HG02970 (cell line): ENCODE data around the gene KCNG2.

ENCODE experiments used
- ATAC-seq: cut with Tn5 transposase; IDR thresholded peaks from one replicate; pipeline ENCODE4 v1.9.1; 2021; ENCODE audit warnings: mild to moderate bottlenecking, moderate library complexity, moderate number of reproducible peaks; ENCODE audit not compliant: unreplicated experiment, low FRiP score

Gene KCNG2

DNA sequence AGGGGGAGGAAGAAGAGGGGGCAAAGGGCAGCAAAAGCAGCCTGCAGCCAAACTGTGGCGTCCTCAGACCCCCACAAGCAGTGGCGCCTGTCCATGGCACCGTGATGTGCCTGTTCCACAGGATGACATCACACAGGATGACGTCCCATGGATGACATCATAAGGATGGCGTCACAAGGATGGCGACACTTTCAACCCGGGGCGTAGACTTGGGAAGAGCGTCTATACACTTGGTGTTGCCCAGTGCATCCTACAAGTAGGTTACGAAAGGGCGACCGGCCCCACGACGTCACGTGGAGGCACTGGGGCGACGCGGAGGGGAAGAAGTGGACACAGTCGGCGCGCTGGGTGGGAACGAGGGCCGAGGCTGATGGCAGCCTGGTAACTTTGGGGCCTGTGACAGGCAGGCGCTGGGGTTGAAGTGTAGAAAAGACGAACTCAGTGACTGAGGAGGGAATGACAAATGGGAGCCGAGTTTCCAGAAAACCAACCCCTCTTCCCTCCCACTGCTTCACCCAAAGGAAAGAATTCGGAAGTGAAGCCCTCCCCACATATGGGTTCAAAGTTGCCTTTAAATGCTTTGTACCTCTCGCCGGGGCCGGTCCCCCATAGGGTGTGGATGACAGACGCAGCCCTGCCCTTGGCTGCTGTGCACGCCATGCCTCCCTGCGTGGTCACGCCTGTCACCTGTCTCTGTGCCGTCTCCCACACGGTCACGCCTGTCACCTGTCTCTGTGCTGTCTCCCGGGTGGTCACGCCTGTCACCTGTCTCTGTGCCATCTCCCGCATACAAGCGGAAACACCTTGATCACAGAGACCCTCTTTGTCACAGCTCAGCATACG, 13.4 kb upstream of the KCNG2 start:
- no peak for ATAC-seq

DNA sequence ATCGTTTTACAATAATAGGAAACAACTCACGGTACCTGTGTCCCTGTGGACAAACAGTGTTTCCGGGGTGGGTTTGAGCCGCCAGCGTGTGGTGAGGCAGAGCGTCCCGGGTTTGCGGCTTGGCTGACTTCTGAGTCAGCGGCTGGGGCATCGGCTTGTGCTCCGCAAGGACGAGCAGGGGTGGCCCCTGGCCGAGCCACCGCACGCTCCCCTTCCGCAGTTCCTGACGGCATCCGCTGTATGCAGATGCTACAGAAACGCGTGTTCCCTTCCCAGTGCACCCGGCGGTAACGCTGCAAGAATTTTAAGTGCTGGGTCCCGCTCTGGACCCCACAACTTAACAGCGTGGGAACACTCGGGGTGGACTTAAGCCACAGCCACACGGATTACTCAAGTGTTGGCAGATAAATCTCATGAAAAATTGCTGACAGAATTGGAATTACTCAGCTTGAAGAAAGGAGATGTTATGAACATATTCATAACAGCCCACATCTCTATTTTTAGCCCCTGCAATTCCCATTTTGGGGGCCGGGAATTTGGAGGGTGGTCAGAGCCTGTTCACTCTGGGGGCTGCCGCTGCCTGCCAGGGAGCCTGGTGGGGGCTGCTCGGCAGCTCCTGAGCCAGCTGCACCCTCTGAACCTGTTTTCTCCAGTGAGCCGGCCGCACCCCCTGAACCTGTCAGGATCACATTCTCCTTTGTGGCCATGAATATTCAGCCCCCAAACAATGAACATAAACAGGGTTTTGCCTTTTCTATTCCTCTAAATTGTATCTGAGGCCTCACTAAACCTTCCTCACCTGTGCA, 12.6 kb upstream of the KCNG2 start:
- no peak for ATAC-seq

GRCh38 chr18:79785831-79786230, 11.9 kb upstream of the KCNG2 start:
- ATAC-seq, result no peak

- ATAC-seq, result no peak
These were observed 11.4 kb upstream of the KCNG2 start for GRCh38 chr18:79786304-79786703.

- no peak for ATAC-seq
These were observed 10.8 kb upstream of the KCNG2 start for GRCh38 chr18:79786786-79787526.

DNA sequence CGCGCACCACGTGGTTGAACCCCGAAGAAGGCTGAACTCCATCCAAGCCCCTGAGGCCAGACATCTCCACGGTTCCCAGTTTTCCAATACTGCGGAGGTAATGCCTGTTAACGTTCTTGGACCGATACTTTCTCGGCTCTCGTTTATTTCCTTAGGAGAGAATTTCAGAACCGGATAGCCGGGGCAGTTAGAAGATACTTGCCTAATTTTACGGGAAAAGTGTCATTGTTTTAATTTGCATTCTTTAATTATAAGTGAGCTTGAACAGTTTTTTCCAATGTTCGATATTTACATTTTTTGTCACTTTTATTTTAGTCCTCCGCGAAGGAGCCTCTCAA, 10.2 kb upstream of the KCNG2 start:
- ATAC-seq, result no peak

- no peak for ATAC-seq
These were observed 9.6 kb upstream of the KCNG2 start for GRCh38 chr18:79787865-79788733.

DNA sequence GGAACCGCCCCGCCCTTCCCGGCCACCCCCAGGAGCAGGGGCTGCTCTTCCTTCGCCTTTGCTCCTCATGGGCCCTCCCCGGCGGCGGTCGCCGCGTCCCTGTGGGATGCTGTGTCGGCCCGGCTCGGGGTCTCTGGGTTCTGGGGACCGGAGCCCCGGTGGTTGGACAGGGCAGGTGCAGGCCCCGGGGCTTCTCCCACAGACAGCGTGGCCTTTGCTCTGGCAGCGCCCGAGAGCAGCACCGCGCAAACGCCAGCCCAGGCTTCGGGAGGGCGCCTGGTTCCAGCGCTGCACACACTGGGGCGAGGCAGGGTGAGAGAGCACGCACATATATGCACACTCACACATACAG, 9.0 kb upstream of the KCNG2 start:
- ATAC-seq, result no peak

GRCh38 chr18:79789091-79789891, 8.4 kb upstream of the KCNG2 start:
- no peak for ATAC-seq

DNA sequence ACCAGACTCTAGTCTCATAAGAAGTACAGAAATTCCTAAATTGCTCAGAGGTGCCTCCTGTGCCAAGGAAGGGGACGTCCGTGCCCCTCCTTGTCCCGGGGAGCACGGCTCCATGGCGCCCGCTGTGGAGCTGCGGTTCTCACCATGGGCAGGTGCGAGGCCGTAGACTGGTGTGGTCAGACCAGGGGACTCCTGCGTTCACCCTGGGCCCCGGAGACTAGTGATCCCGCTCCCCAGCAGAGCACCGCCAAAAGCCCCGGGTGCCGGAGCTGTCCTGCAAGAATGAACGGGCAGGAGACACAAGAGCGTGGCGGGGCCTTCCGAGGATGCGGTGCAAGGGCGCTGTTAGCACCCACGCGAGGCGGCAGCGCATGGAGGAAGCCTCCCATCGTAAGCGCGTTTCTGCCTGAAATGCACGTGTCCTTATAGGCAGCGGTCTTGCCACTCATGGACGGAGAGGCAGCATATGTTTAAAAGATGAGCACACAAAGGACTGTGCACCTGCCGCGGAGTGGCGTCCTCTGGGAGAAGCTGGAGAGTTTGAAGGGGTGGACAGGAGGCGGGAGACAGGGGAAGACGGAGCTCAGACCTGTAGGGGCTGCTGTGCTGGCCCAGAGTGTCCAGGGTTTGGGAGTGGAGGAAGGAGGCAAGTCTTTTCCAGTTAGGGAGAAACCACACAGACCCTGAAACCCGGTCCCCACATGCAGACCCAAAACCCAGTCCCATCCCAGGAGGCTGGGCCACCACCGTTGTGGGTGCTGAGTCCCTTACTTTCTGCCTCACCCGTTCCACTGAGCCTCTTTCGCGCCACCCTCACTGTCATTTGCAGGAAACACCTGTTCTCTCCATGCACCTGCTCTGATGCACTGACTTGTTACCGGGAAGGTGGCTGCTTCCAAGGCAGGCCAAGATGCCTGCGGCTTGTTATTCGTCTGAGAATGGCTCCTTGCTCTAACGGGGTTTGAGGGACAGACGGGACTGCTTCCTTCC, 7.5 kb upstream of the KCNG2 start:
- ATAC-seq, result no peak

DNA sequence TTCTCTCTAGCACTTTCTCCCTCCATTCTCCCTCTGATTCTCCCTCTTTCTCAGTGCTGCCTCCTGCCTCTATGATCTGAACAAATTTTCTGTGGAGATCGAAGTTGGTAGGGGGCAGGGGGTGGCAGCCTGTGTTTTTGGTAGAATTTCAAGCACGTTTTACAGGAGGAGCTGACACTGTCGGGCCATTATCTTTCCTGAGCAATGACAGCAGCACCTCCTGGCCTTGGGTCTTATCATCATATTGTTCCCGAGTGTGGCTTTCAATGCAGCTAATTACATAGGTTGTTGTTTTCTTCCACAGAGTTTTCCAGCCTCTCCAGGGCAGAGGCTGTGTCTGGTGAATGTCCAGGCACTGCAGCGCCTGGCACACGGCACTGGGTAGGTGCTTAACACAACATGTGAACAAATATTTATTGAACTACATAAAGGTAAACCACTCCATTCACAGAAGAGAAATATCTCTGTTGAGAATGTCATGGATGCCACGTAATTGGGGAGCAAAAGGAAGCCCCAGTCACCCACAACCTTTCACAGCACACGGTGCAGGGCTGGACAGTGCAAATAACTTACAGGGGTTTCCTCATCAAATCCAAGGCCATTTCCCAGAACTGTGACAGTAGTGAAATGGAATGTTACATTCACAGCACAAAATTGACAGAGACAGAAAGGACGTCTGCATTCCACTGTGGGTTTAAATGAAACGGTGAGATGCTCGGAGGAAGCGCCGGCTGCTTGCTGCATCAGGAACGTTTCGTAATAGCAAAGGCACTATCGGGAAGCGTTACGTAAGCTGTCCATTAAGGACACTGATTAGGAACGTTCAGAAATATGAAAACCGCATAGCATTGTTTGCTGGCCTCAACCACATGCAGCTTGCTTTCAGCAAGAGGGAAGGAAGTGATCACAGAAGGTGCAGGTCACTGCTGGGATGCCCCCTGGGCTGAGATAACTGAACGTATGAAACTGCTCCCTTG, 6.5 kb upstream of the KCNG2 start:
- no peak for ATAC-seq

DNA sequence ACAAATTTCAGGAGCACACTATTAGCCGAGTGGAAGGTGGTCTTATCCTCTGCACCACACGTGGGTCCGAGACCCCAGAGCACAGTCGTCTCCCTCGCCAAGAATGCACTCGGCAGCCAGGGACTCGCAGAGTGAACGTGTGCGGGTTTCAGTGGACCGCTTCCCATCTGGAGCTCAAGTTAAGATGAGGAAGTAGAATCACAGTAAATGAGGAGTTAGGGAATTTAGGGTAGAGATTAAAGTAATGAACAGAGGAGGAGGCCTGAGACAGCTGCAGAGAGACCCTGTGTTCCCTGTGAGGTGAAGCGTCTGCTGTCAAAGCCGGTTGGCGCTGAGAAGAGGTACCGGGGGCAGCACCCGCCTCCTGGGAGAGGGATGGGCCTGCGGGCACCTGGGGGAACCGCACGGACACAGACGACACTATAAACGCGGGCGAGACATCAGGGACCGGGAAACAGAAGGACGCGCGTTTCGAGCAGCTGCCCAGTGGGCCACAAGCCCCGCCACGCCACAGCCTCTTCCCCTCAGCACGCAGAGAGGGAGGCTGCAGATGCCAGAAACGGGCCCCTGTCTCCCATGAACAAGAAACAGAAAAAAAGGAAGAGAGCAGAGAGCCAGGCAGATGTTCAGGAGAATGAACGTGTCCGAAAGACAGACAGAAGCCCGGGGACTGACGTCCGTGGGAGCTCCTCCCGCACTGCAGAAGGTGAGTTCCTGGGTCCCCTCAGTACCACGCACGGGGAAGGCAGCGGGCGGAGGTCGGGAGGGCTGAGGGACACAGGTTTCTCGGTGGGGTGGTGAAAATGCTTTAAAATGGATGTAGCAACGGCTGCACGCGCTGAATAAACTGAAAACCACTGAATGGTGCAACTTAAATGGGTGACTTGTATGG, 5.4 kb upstream of the KCNG2 start:
- ATAC-seq, result no peak

DNA sequence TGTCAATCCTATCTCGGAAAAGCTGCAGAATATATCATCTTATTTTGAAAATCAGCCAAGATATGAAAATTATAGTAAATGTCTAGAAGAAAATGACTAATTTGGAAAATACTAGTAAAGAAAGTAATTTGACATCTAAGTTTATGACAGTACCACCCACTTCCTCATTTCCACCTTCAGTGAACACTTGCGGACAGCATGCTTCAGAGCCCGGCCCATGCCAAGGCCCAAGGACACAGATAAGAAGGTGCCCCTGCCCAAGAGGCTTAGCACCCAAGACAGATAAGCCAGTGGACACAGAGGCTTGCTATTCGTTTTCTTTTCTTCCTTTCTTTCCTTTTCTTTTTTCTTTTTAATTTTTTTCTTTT, 4.8 kb upstream of the KCNG2 start:
- no peak for ATAC-seq

DNA sequence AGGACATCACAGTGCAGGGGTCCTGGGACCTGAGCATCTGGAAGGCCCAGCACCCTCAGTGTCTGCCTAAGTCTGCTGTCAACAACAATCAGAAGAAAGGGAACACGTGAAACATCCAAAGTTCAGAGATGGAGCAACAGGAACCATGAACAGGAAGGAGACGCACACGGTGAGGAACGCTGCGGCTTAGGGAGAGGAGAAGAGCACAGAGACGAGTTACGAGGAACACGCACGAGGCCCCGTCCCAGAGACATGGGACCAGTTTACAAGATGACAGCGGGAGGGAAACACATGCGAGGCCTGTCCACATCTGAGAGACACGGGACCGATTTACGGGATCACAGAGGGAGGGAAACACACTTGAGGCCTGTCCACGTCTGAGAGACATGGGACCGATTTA, 2.9 kb upstream of the KCNG2 start:
- ATAC-seq, result no peak

- no peak for ATAC-seq
These were observed 2.3 kb upstream of the KCNG2 start for GRCh38 chr18:79795446-79795845.

- no peak for ATAC-seq
These were observed 1.7 kb upstream of the KCNG2 start for GRCh38 chr18:79796016-79796415.
